GM12801 (cell line): ENCODE results near the gene ZGPAT.

Source experiments
- CTCF ChIP-seq: IDR thresholded peaks from one replicate; pipeline ENCODE4 v1.5.1; 2011; ENCODE audit warnings: control low read depth; ENCODE audit not compliant: insufficient read length; ENCODE audit errors: extremely low read depth

The ZGPAT gene

GRCh38 chr20:63752411-63753101 is 44.7 kb downstream of the ZGPAT start:
- no peak for TF ChIP-seq CTCF

GRCh38 chr20:63753381-63753780 is 45.5 kb downstream of the ZGPAT start:
- no peak for TF ChIP-seq CTCF

- no peak for TF ChIP-seq CTCF
These were observed 46.2 kb downstream of the ZGPAT start for GRCh38 chr20:63754008-63754407.

GRCh38 chr20:63755933-63756647 is 48.3 kb downstream of the ZGPAT start:
- TF ChIP-seq CTCF, result no peak

- no peak for TF ChIP-seq CTCF
These were observed 48.8 kb downstream of the ZGPAT start for GRCh38 chr20:63756648-63756991.

GRCh38 chr20:63758152-63758551 is 50.3 kb downstream of the ZGPAT start:
- no peak for TF ChIP-seq CTCF

- TF ChIP-seq CTCF, result no peak
These were observed 51.6 kb downstream of the ZGPAT start for GRCh38 chr20:63759377-63759901.
